ENCODE data around the gene DPP10.
"Not testable (repeated sequence)": the region's sequence is repeated elsewhere in the genome, so short reads cannot be mapped to it uniquely, and the experiment has no call there.

DPP10 gene

DNA sequence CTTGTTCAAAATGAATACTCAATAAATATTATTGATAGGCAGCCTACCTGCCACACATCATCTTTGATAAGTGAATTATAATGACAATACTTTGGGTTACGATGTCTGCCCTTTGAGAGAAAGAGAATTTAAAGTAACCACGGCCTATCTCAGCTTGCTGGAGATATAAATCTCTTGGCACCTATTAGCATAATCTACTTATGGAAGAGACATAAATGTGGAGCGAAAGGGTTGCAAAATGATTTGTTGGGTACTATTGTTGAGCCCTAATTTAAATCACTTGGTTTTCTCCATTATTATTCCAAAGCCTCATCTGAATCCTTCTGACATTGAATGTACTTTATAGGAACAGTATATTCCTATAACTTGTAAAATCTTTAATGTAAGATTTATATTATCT is 520.1 kb downstream of the DPP10 start:
- Histone ChIP-seq H3F3A (ENCODE audit: low read depth) (no peaks in the 10 kb centered on the region), H3K4me2 (ENCODE audit: low read depth, low read length, poor library complexity, severe bottlenecking) (no peak overlapping the region), H3K27me3 (ENCODE audit: insufficient read depth, low read length, poor library complexity, severe bottlenecking) (no peaks in the 10 kb centered on the region), H3K9ac (ENCODE audit: low read depth, low read length, poor library complexity, severe bottlenecking) (no peak overlapping the region), H3K9me3 (ENCODE audit: insufficient read depth, low read depth, low read length) (no peaks in the 10 kb centered on the region), H3K4me3 (ENCODE audit: low read length, poor library complexity, severe bottlenecking) (no peak overlapping the region), H3K36me3 (ENCODE audit: insufficient read depth, low read length) (no peaks in the 10 kb centered on the region), H3K79me2 (ENCODE audit: insufficient read depth, low read length) (no peaks in the 10 kb centered on the region), H3K4me1 (ENCODE audit: insufficient read depth, low read length, poor library complexity, severe bottlenecking) (no peaks in the 10 kb centered on the region), H4K20me1 (ENCODE audit: insufficient read depth, low read length, poor library complexity, severe bottlenecking) (no peaks in the 10 kb centered on the region), H3K9me2 (replicated peaks; ENCODE audit: low read depth, low read length) (no peaks in the 10 kb centered on the region), H2AFZ (ENCODE audit: low read length) (no peak overlapping the region)
- no peak for TF ChIP-seq EZH2phosphoT487 (IDR thresholded peaks at IDR 0.05; ENCODE audit: borderline replicate concordance)
- TF ChIP-seq, protein P1, sequence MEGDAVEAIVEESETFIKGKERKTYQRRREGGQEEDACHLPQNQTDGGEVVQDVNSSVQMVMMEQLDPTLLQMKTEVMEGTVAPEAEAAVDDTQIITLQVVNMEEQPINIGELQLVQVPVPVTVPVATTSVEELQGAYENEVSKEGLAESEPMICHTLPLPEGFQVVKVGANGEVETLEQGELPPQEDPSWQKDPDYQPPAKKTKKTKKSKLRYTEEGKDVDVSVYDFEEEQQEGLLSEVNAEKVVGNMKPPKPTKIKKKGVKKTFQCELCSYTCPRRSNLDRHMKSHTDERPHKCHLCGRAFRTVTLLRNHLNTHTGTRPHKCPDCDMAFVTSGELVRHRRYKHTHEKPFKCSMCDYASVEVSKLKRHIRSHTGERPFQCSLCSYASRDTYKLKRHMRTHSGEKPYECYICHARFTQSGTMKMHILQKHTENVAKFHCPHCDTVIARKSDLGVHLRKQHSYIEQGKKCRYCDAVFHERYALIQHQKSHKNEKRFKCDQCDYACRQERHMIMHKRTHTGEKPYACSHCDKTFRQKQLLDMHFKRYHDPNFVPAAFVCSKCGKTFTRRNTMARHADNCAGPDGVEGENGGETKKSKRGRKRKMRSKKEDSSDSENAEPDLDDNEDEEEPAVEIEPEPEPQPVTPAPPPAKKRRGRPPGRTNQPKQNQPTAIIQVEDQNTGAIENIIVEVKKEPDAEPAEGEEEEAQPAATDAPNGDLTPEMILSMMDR (conservative IDR thresholded peaks at IDR 0.05; ENCODE audit: low read length): no peak

- Histone ChIP-seq H2AFZ (ENCODE audit: low read length) (no peak overlapping the region), H3K27me3 (ENCODE audit: insufficient read depth, low read length, poor library complexity, severe bottlenecking) (no peaks in the 10 kb centered on the region), H3F3A (ENCODE audit: low read depth) (no peaks in the 10 kb centered on the region), H3K79me2 (ENCODE audit: insufficient read depth, low read length) (no peaks in the 10 kb centered on the region), H3K4me2 (ENCODE audit: low read depth, low read length, poor library complexity, severe bottlenecking) (no peak overlapping the region), H3K9ac (ENCODE audit: low read depth, low read length, poor library complexity, severe bottlenecking) (no peak overlapping the region), H3K4me1 (ENCODE audit: insufficient read depth, low read length, poor library complexity, severe bottlenecking) (no peaks in the 10 kb centered on the region), H3K4me3 (ENCODE audit: low read length, poor library complexity, severe bottlenecking) (no peak overlapping the region), H3K9me3 (ENCODE audit: insufficient read depth, low read depth, low read length) (no peaks in the 10 kb centered on the region), H3K9me2 (replicated peaks; ENCODE audit: low read depth, low read length) (no peaks in the 10 kb centered on the region), H4K20me1 (ENCODE audit: insufficient read depth, low read length, poor library complexity, severe bottlenecking) (no peaks in the 10 kb centered on the region), H3K36me3 (ENCODE audit: insufficient read depth, low read length) (no peaks in the 10 kb centered on the region)
- TF ChIP-seq EZH2phosphoT487 (IDR thresholded peaks at IDR 0.05; ENCODE audit: borderline replicate concordance): no peak
- TF ChIP-seq, protein P1 (conservative IDR thresholded peaks at IDR 0.05; ENCODE audit: low read length): no peak
Observed at GRCh38 chr2:114968748-114969400, 526.4 kb downstream of the DPP10 start.

DNA sequence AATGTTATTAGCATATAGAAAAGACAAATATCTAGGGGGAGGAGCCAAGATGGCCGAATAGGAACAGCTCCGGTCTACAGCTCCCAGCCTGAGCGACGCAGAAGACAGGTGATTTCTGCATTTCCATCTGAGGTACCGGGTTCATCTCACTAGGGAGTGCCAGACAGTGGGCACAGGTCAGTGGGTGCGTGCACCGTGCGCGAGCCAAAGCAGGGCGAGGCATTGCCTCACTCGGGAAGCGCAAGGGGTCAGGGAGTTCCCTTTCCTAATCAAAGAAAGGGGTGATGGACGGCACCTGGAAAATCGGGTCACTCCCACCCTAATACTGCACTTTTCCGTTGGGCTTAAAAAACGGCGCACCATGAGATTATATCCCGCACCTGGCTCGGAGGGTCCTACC is 561.9 kb downstream of the DPP10 start:
- H3K27me3 ChIP-seq (ENCODE audit: insufficient read depth, low read length, poor library complexity, severe bottlenecking); H3K9me2 ChIP-seq (replicated peaks; ENCODE audit: low read depth, low read length); H3K36me3 ChIP-seq (ENCODE audit: insufficient read depth, low read length); H3K4me1 ChIP-seq (ENCODE audit: insufficient read depth, low read length, poor library complexity, severe bottlenecking); H2AFZ ChIP-seq (ENCODE audit: low read length); H4K20me1 ChIP-seq (ENCODE audit: insufficient read depth, low read length, poor library complexity, severe bottlenecking); H3K9ac ChIP-seq (ENCODE audit: low read depth, low read length, poor library complexity, severe bottlenecking); H3K79me2 ChIP-seq (ENCODE audit: insufficient read depth, low read length); H3K9me3 ChIP-seq (ENCODE audit: insufficient read depth, low read depth, low read length); H3K4me3 ChIP-seq (ENCODE audit: low read length, poor library complexity, severe bottlenecking); H3K4me2 ChIP-seq (ENCODE audit: low read depth, low read length, poor library complexity, severe bottlenecking); H3F3A ChIP-seq (ENCODE audit: low read depth): not testable (repeated sequence)

GRCh38 chr2:115011721-115012120 is 569.3 kb downstream of the DPP10 start:
- TF ChIP-seq, protein P1 (conservative IDR thresholded peaks at IDR 0.05; ENCODE audit: low read length): no peak
- no peak for TF ChIP-seq EZH2phosphoT487 (IDR thresholded peaks at IDR 0.05; ENCODE audit: borderline replicate concordance)
- no peak overlapping the region for H3K4me3 ChIP-seq (ENCODE audit: low read length, poor library complexity, severe bottlenecking)
- H3K36me3 ChIP-seq (ENCODE audit: insufficient read depth, low read length): no peaks in the 10 kb centered on the region
- H3K9ac ChIP-seq (ENCODE audit: low read depth, low read length, poor library complexity, severe bottlenecking): no peak overlapping the region
- H3K9me3 ChIP-seq (ENCODE audit: insufficient read depth, low read depth, low read length): no peaks in the 10 kb centered on the region
- no peaks in the 10 kb centered on the region for H3K4me1 ChIP-seq (ENCODE audit: insufficient read depth, low read length, poor library complexity, severe bottlenecking)
- no peaks in the 10 kb centered on the region for H3F3A ChIP-seq (ENCODE audit: low read depth)
- no peak overlapping the region for H3K4me2 ChIP-seq (ENCODE audit: low read depth, low read length, poor library complexity, severe bottlenecking)
- no peaks in the 10 kb centered on the region for H3K79me2 ChIP-seq (ENCODE audit: insufficient read depth, low read length)
- no peaks in the 10 kb centered on the region for H3K27me3 ChIP-seq (ENCODE audit: insufficient read depth, low read length, poor library complexity, severe bottlenecking)
- H2AFZ ChIP-seq (ENCODE audit: low read length): no peak overlapping the region
- no peaks in the 10 kb centered on the region for H4K20me1 ChIP-seq (ENCODE audit: insufficient read depth, low read length, poor library complexity, severe bottlenecking)
- no peaks in the 10 kb centered on the region for H3K9me2 ChIP-seq (replicated peaks; ENCODE audit: low read depth, low read length)

DNA sequence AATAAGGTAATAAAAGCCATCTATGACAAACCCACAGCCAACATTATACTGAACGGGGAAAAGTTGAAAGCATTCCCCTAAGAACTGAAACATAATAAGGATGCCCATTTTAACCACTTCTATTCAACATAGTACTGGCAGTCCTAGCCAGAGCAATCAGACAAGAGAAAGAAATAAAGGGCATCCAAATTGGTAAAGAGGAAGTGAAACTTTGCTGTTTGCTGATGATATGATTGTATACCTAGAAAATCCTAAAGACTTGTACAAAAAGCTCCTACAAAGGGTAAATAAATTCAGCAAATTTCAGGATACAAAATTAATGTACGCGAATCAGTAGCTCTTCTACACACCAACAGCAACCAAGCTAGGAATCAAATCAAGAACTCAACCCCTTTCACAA is 579.6 kb downstream of the DPP10 start:
- H3K9me3 ChIP-seq (ENCODE audit: insufficient read depth, low read depth, low read length); H3K27me3 ChIP-seq (ENCODE audit: insufficient read depth, low read length, poor library complexity, severe bottlenecking); H3F3A ChIP-seq (ENCODE audit: low read depth); H3K9me2 ChIP-seq (replicated peaks; ENCODE audit: low read depth, low read length); H3K4me2 ChIP-seq (ENCODE audit: low read depth, low read length, poor library complexity, severe bottlenecking); H3K4me3 ChIP-seq (ENCODE audit: low read length, poor library complexity, severe bottlenecking); H2AFZ ChIP-seq (ENCODE audit: low read length); H3K4me1 ChIP-seq (ENCODE audit: insufficient read depth, low read length, poor library complexity, severe bottlenecking); H3K79me2 ChIP-seq (ENCODE audit: insufficient read depth, low read length); H3K36me3 ChIP-seq (ENCODE audit: insufficient read depth, low read length); H3K9ac ChIP-seq (ENCODE audit: low read depth, low read length, poor library complexity, severe bottlenecking); H4K20me1 ChIP-seq (ENCODE audit: insufficient read depth, low read length, poor library complexity, severe bottlenecking): not testable (repeated sequence)
